H9 (cell line): Measurements from ENCODE around the gene PRAF2. TPM values are rescaled to one million over a fixed set of nuclear protein-coding genes. Genes with fewer than 3 reads are reported as not detected.

Experiments used
- DNase-seq: peaks from one replicate; pipeline ENCODE4 v3.0.0-alpha.2; 2017
- H2AFZ ChIP-seq: one replicate; pipeline ENCODE4 v1.6.1; 2013; ENCODE audit warnings: mild to moderate bottlenecking, low read length, control low read depth, moderate library complexity
- H2AK5ac ChIP-seq: 2 replicates; pipeline ENCODE4 v1.6.1; 2013; ENCODE audit warnings: low read length, control low read depth, mixed read lengths; ENCODE audit not compliant: insufficient read length
- H2BK120ac ChIP-seq: one replicate; pipeline ENCODE4 v1.6.1; 2013; ENCODE audit warnings: low read depth, mild to moderate bottlenecking, low read length, control low read depth, inconsistent platforms; ENCODE audit not compliant: poor library complexity, severe bottlenecking
- H2BK12ac ChIP-seq: 2 replicates; pipeline ENCODE4 v1.6.1; 2013; ENCODE audit warnings: low read length, control low read depth, mixed read lengths, low read depth; ENCODE audit not compliant: insufficient read length
- H2BK15ac ChIP-seq: 2 replicates; pipeline ENCODE4 v1.6.1; 2013; ENCODE audit warnings: low read depth, low read length, control low read depth
- H2BK20ac ChIP-seq: one replicate; pipeline ENCODE4 v1.6.1; 2013; ENCODE audit warnings: low read depth, mild to moderate bottlenecking, low read length, control low read depth, inconsistent platforms; ENCODE audit not compliant: poor library complexity, severe bottlenecking
- H2BK5ac ChIP-seq: 2 replicates; pipeline ENCODE4 v1.6.1; 2013; ENCODE audit warnings: low read length, control low read depth, mixed read lengths; ENCODE audit not compliant: insufficient read length
- H3K14ac ChIP-seq: 2 replicates; pipeline ENCODE4 v1.6.1; 2013; ENCODE audit warnings: low read length, control low read depth; ENCODE audit not compliant: insufficient read depth
- H3K18ac ChIP-seq: 2 replicates; pipeline ENCODE4 v1.6.1; 2013; ENCODE audit warnings: low read depth, mild to moderate bottlenecking, mixed read lengths, low read length, control low read depth; ENCODE audit not compliant: insufficient read length
- H3K23ac ChIP-seq: 2 replicates; pipeline ENCODE4 v1.6.1; 2013; ENCODE audit warnings: low read length, control low read depth, mixed read lengths, low read depth; ENCODE audit not compliant: insufficient read length
- H3K23me2 ChIP-seq: 2 replicates; pipeline ENCODE4 v1.6.1; 2013; ENCODE audit warnings: low read depth, mild to moderate bottlenecking, mixed read lengths, low read length, control low read depth; ENCODE audit not compliant: insufficient read length, poor library complexity, severe bottlenecking
- H3K27ac ChIP-seq: 2 replicates; pipeline ENCODE4 v1.5.1; 2013; ENCODE audit warnings: low read length, control low read depth, mixed read lengths, low read depth; ENCODE audit not compliant: insufficient read length
- H3K27me3 ChIP-seq: 2 replicates; pipeline ENCODE4 v1.6.1; 2013; ENCODE audit warnings: low read length, control low read depth, inconsistent platforms; ENCODE audit not compliant: insufficient read depth
- H3K4ac ChIP-seq: 2 replicates; pipeline ENCODE4 v1.6.1; 2013; ENCODE audit warnings: low read depth, mild to moderate bottlenecking, control low read depth, inconsistent platforms, low read length, moderate library complexity
- H3K4me1 ChIP-seq: 2 replicates; pipeline ENCODE4 v1.6.1; 2013; ENCODE audit warnings: low read length, control low read depth, inconsistent platforms; ENCODE audit not compliant: insufficient read depth
- H3K4me2 ChIP-seq: 2 replicates; pipeline ENCODE4 v1.6.1; 2013; ENCODE audit warnings: low read length, control low read depth, mixed read lengths; ENCODE audit not compliant: insufficient read length, insufficient read depth
- H3K56ac ChIP-seq: 2 replicates; pipeline ENCODE4 v1.6.1; 2013; ENCODE audit warnings: low read depth, mild to moderate bottlenecking, mixed read lengths, low read length, control low read depth; ENCODE audit not compliant: insufficient read length
- H3K79me1 ChIP-seq: 2 replicates; pipeline ENCODE4 v1.6.1; 2013; ENCODE audit warnings: low read depth, mild to moderate bottlenecking, moderate library complexity, low read length, control low read depth, inconsistent platforms; ENCODE audit not compliant: insufficient read depth, poor library complexity, severe bottlenecking
- H3K79me2 ChIP-seq: 2 replicates; pipeline ENCODE4 v1.6.1; 2013; ENCODE audit warnings: low read length, control low read depth, inconsistent platforms; ENCODE audit not compliant: insufficient read depth
- H3K9ac ChIP-seq: 2 replicates; pipeline ENCODE4 v1.6.1; 2013; ENCODE audit warnings: low read length, control low read depth, mixed read lengths; ENCODE audit not compliant: insufficient read length; ENCODE audit errors: extremely low read depth
- H3K9me3 ChIP-seq: one replicate; pipeline ENCODE4 v1.6.1; 2013; ENCODE audit warnings: low read depth, low read length, inconsistent platforms; ENCODE audit not compliant: control insufficient read depth
- H3T11ph ChIP-seq: one replicate; pipeline ENCODE4 v1.6.1; 2013; ENCODE audit warnings: mild to moderate bottlenecking, low read length, control low read depth, inconsistent platforms
- H4K20me1 ChIP-seq: one replicate; pipeline ENCODE4 v1.6.1; 2013; ENCODE audit not compliant: control insufficient read depth, insufficient read length, insufficient read depth
- H4K5ac ChIP-seq: 2 replicates; pipeline ENCODE4 v1.6.1; 2013; ENCODE audit warnings: low read depth, mild to moderate bottlenecking, mixed read lengths, low read length, control low read depth; ENCODE audit not compliant: insufficient read length
- H4K8ac ChIP-seq: replicated peaks from 2 replicates; pipeline ENCODE4 v1.6.1; 2013; ENCODE audit warnings: low read length, control low read depth, mixed read lengths, low read depth; ENCODE audit not compliant: insufficient read length
- H4K91ac ChIP-seq: 2 replicates; pipeline ENCODE4 v1.6.1; 2013; ENCODE audit warnings: low read depth, mild to moderate bottlenecking, moderate library complexity, mixed read lengths, low read length, control low read depth; ENCODE audit not compliant: insufficient read length
- H3K27ac Mint-ChIP-seq, 3 experiments: 2 replicates in 2 of 3; 3 replicates in 1 of 3; pipeline ENCODE4 v1.8.0; 2020 to 2021; ENCODE audit warnings: mixed read lengths in 3 of 3, mild to moderate bottlenecking in 1 of 3, moderate library complexity in 1 of 3
- H3K27me3 Mint-ChIP-seq: 2 replicates; pipeline ENCODE4 v1.8.0; 2021; ENCODE audit warnings: low read depth, mild to moderate bottlenecking, moderate library complexity, mixed read lengths
- H3K36me3 Mint-ChIP-seq, 3 experiments: 2 replicates in 2 of 3; 3 replicates in 1 of 3; pipeline ENCODE4 v1.8.0; 2020 to 2021; ENCODE audit warnings: low read depth in 3 of 3, mixed read lengths in 3 of 3; ENCODE audit not compliant: insufficient read depth in 1 of 3
- H3K4me1 Mint-ChIP-seq, 2 experiments: 2 replicates each; pipeline ENCODE4 v1.8.0; 2020; ENCODE audit warnings: mixed read lengths in 2 of 2
- H3K4me3 Mint-ChIP-seq, 2 experiments: 2 replicates in 1 of 2; 3 replicates in 1 of 2; pipeline ENCODE4 v1.8.0; 2020 to 2021; ENCODE audit warnings: mild to moderate bottlenecking in 2 of 2, mixed read lengths in 2 of 2, moderate library complexity in 1 of 2
- H3K9me3 Mint-ChIP-seq, 2 experiments: 2 replicates in 1 of 2; 3 replicates in 1 of 2; pipeline ENCODE4 v1.8.0; 2020; ENCODE audit warnings: mild to moderate bottlenecking in 2 of 2, mixed read lengths in 2 of 2, moderate library complexity in 1 of 2
- CTCF ChIP-seq: fragments of 200-600 bp; sonication (generic); conservative IDR thresholded peaks from 3 replicates; pipeline ENCODE4 v1.8.0; 2021; ENCODE audit warnings: antibody characterized with exemption, mild to moderate bottlenecking
- WGBS: extraction: QIAGEN DNeasy Blood & Tissue Kit; methylation state at CpG from one replicate; pipeline ENCODE4 v1.1.7; 2013; ENCODE audit warnings: missing lambda C conversion rate, low lambda C conversion rate, mixed read lengths; ENCODE audit not compliant: insufficient read length; ENCODE audit errors: extremely low coverage; 5-methylcytosine and 5-hydroxymethylcytosine counted together
- total RNA-seq: library from RNA; stranded (reverse); gene quantifications from 2 replicates; pipeline ENCODE4 v1.2.1, GENCODE V29; 2021

The PRAF2 gene
- total RNA-seq, 1 experiment from 2014 or later, result 13.4 TPM

- peaks cover 1% of the 10 kb centered on the region; the same call in 1 of the 2 replicates for H3K27me3 Mint-ChIP-seq
- no peak overlapping the region for H4K8ac ChIP-seq
- TF ChIP-seq CTCF, result no peak
- peaks cover 2 to 9% of the 10 kb centered on the region in 2 experiments; a peak in 2 of 4 replicates for H3K4me1 Mint-ChIP-seq
- no peak overlapping the region for H2AFZ ChIP-seq
- H4K5ac ChIP-seq, result no peak overlapping the region
- no peaks in the 10 kb centered on the region for H3K9me3 ChIP-seq
- peaks cover 71 to 89% of the 10 kb centered on the region in 2 experiments for H3K9me3 Mint-ChIP-seq
- H3K56ac ChIP-seq, result no peak overlapping the region
- peaks cover 3% of the 10 kb centered on the region for H3K79me2 ChIP-seq
- no peaks in the 10 kb centered on the region for H4K20me1 ChIP-seq
- no peak overlapping the region for H2BK5ac ChIP-seq
- H3T11ph ChIP-seq, result no peak overlapping the region
- H3K23me2 ChIP-seq, result peaks cover 2% of the 10 kb centered on the region
- H3K18ac ChIP-seq, result no peak overlapping the region
- H3K27ac ChIP-seq, result no peak overlapping the region
- no peaks in the 10 kb centered on the region for H3K27me3 ChIP-seq
- no peak for DNase-seq
- no peak overlapping the region for H3K9ac ChIP-seq
- no peak overlapping the region for H2BK15ac ChIP-seq
- no peak overlapping the region for H2AK5ac ChIP-seq
- H3K23ac ChIP-seq, result no peak overlapping the region
- H2BK12ac ChIP-seq, result no peak overlapping the region
- no peak overlapping the region for H2BK20ac ChIP-seq
- H3K36me3 Mint-ChIP-seq, result peaks cover 13 to 49% (median 26%) of the 10 kb centered on the region in 3 experiments
- H4K91ac ChIP-seq, result no peak overlapping the region
- no peak overlapping the region for H3K4ac ChIP-seq
- H3K4me3 Mint-ChIP-seq, result no peak overlapping the region; a peak in 1 of 5 replicates
- no peak overlapping the region for H3K4me2 ChIP-seq
- H3K27ac Mint-ChIP-seq, result no peak overlapping the region
- H2BK120ac ChIP-seq, result no peak overlapping the region
- WGBS, result no CpG with 5 or more reads among the region's 10 CpGs
- no peak overlapping the region for H3K14ac ChIP-seq
- no peaks in the 10 kb centered on the region for H3K4me1 ChIP-seq
- peaks cover 2% of the 10 kb centered on the region for H3K79me1 ChIP-seq
Observed at GRCh38 chrX:49061916-49062315, 11.9 kb downstream of the PRAF2 start.
